Measurements from ENCODE around the gene SLC25A44.

DNA sequence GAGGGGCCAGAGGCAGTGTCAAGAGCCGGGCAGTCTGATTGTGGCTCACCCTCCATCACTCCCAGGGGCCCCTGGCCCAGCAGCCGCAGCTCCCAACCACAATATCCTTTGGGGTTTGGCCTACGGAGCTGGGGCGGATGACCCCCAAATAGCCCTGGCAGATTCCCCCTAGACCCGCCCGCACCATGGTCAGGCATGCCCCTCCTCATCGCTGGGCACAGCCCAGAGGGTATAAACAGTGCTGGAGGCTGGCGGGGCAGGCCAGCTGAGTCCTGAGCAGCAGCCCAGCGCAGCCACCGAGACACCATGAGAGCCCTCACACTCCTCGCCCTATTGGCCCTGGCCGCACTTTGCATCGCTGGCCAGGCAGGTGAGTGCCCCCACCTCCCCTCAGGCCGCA, 48.0 kb downstream of the SLC25A44 start, which contains the start of gene BGLAP:
- TF ChIP-seq POLR2A (IDR thresholded peaks at IDR 0.05), result no peak
- TF ChIP-seq, protein P1, sequence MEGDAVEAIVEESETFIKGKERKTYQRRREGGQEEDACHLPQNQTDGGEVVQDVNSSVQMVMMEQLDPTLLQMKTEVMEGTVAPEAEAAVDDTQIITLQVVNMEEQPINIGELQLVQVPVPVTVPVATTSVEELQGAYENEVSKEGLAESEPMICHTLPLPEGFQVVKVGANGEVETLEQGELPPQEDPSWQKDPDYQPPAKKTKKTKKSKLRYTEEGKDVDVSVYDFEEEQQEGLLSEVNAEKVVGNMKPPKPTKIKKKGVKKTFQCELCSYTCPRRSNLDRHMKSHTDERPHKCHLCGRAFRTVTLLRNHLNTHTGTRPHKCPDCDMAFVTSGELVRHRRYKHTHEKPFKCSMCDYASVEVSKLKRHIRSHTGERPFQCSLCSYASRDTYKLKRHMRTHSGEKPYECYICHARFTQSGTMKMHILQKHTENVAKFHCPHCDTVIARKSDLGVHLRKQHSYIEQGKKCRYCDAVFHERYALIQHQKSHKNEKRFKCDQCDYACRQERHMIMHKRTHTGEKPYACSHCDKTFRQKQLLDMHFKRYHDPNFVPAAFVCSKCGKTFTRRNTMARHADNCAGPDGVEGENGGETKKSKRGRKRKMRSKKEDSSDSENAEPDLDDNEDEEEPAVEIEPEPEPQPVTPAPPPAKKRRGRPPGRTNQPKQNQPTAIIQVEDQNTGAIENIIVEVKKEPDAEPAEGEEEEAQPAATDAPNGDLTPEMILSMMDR (IDR thresholded peaks at IDR 0.05), result no peak
